NB4 (cell line): ENCODE data around the gene RIPOR3.

Experiments used
- DNase-seq: peaks from one replicate; pipeline ENCODE4 v3.0.0; 2010; ENCODE audit warnings: low read depth
- H3K4me3 ChIP-seq: one replicate; pipeline ENCODE4 v1.5.1; 2011; ENCODE audit warnings: mild to moderate bottlenecking, low read depth, low read length, moderate library complexity
- MYC ChIP-seq: IDR thresholded peaks from 2 replicates; pipeline ENCODE4 v1.6.1; 2011; ENCODE audit warnings: low read depth, low read length
- POLR2A ChIP-seq: IDR thresholded peaks from 2 replicates; pipeline ENCODE4 v1.6.1; 2011; ENCODE audit warnings: mild to moderate bottlenecking; ENCODE audit not compliant: insufficient read length; ENCODE audit errors: extremely low read depth
- TF ChIP-seq, protein P1 (sequence below): IDR thresholded peaks from one replicate; pipeline ENCODE4 v1.5.1; 2012; ENCODE audit warnings: low read depth, low read length
- TF ChIP-seq, protein P2 (sequence below): IDR thresholded peaks from 2 replicates; pipeline ENCODE4 v1.6.1; 2011; ENCODE audit warnings: low read depth, low read length

The RIPOR3 gene

GRCh38 chr20:50655311-50655880 is 35.9 kb downstream of the RIPOR3 start:
- peak; percentile 77 for DNase-seq

DNA sequence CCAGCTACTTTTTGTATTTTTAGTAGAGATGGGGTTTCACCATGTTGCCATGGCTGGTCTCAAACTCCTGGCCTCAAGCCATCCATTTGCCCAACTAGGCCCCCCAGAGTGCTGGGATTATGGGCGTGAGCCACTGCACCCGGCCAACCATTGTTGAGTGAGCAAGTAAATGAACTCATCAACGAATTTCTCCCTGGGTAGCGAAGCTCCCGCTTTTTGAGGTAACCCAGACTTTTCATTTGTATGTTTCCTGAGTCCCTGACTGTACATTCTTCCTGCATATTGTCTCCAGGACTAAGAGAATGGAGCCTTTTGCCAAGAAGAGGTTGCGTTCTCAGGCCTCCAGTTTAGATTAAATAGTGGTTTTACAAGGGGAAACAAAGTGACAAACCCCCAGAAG is 36.4 kb downstream of the RIPOR3 start:
- DNase-seq, result no peak
- TF ChIP-seq POLR2A (no peak), MYC (no peak)
- TF ChIP-seq, protein P1, sequence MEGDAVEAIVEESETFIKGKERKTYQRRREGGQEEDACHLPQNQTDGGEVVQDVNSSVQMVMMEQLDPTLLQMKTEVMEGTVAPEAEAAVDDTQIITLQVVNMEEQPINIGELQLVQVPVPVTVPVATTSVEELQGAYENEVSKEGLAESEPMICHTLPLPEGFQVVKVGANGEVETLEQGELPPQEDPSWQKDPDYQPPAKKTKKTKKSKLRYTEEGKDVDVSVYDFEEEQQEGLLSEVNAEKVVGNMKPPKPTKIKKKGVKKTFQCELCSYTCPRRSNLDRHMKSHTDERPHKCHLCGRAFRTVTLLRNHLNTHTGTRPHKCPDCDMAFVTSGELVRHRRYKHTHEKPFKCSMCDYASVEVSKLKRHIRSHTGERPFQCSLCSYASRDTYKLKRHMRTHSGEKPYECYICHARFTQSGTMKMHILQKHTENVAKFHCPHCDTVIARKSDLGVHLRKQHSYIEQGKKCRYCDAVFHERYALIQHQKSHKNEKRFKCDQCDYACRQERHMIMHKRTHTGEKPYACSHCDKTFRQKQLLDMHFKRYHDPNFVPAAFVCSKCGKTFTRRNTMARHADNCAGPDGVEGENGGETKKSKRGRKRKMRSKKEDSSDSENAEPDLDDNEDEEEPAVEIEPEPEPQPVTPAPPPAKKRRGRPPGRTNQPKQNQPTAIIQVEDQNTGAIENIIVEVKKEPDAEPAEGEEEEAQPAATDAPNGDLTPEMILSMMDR, result no peak
- no peak overlapping the region for H3K4me3 ChIP-seq

More at GRCh38 chr20:50655311-50655880, 35.9 kb downstream of the RIPOR3 start:
- H3K4me3 ChIP-seq, result no peak overlapping the region
- TF ChIP-seq, protein P2, sequence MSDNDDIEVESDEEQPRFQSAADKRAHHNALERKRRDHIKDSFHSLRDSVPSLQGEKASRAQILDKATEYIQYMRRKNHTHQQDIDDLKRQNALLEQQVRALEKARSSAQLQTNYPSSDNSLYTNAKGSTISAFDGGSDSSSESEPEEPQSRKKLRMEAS, result no peak
- TF ChIP-seq MYC (no peak), POLR2A (no peak)
- TF ChIP-seq, protein P1, result no peak

- TF ChIP-seq MYC, result peak; percentile 81
- TF ChIP-seq, protein P2, result peak; percentile 83
- no peak for TF ChIP-seq POLR2A
- TF ChIP-seq, protein P1, result no peak
- peak; percentile 99 for DNase-seq
- H3K4me3 ChIP-seq, result peak overlapping the region; percentile 10
These were observed 38.5 kb downstream of the RIPOR3 start for GRCh38 chr20:50652702-50653294.

- peak; percentile 57 for DNase-seq
- TF ChIP-seq, protein P2, result no peak
- TF ChIP-seq POLR2A (no peak), MYC (no peak)
- TF ChIP-seq, protein P1, result no peak
These were observed 39.7 kb downstream of the RIPOR3 start for GRCh38 chr20:50651676-50652075.

DNA sequence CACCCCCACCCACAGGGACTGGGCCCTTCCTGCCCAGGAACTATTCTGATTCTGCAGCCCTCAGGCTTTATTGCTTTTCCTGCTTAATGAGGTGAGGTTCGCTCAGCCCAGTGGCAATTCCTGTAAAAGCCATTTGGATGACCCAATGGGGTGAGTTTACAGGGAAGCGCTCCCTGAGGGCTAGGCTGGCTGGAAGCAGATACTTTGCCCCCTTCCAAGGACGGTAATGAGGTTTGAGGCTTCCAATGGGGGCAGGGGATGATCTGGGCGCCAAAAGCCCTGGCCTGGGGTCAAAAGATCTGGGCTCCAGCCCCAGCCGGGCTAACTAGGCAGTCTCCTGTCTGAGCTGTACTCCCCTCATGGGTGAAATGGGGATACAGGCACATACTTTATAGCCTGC is 41.8 kb downstream of the RIPOR3 start:
- no peak overlapping the region for H3K4me3 ChIP-seq
- TF ChIP-seq, protein P1, result no peak
- DNase-seq, result no peak

More at GRCh38 chr20:50651676-50652075, 39.7 kb downstream of the RIPOR3 start:
- H3K4me3 ChIP-seq, result no peak overlapping the region

- no peak overlapping the region for H3K4me3 ChIP-seq
- no peak for DNase-seq
- TF ChIP-seq, protein P2, result no peak
- TF ChIP-seq MYC (no peak), POLR2A (no peak)
These were observed 42.7 kb downstream of the RIPOR3 start for GRCh38 chr20:50648651-50649050.
